ENCODE data around the gene TRPM2.

DNA sequence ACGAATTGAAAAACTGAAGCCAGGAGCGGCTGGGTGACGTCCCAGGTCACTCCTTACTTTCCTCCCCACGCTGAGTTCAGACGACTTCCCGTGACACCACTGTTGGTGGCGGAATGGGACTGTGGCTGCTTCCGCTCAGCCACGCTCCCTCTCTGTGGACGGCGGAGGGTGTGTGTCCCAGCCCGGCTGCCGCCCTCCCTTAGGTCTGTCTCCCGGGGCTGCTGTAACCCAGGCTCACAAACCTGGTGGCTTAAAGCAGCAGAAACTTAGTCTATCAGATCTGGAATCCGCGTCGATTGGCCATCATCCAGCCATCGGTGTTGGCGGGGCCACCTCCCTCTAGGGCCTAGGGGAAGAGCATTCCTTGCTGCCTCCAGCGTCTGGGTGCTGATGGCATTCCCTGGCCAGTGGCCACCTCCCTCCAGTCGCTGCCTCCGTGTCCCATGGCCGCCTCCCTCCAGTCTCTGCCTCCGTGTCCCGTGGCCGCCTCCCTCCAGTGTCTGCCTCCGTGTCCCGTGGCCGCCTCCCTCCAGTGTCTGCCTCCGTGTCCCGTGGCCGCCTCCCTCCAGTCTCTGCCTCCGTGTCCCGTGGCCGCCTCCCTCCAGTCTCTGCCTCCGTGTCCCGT lies 17.5 kb downstream of the TRPM2 start:
- TF ChIP-seq GABPA (IDR thresholded peaks at IDR 0.05; ENCODE audit: borderline replicate concordance, insufficient read depth, low read length) (no peak), RFX5 (IDR thresholded peaks at IDR 0.05; ENCODE audit: borderline replicate concordance, low read depth, low read length) (no peak), HDAC6 (IDR thresholded peaks at IDR 0.05; ENCODE audit: low read depth, low read length) (no peak), BCL11A (IDR thresholded peaks at IDR 0.05; ENCODE audit: low read depth in 2 of 2, low read length in 2 of 2) (no peak), JUND (IDR thresholded peaks at IDR 0.05; ENCODE audit: low read length) (no peak), CREB1 (IDR thresholded peaks at IDR 0.05) (no peak), SUZ12 (IDR thresholded peaks at IDR 0.05; ENCODE audit: low read length) (no peak), ZNF274 (IDR thresholded peaks at IDR 0.05; ENCODE audit: borderline replicate concordance, extremely low read depth, low read length) (no peak), KDM4A (IDR thresholded peaks at IDR 0.05; ENCODE audit: low read depth, low read length, severe bottlenecking) (no peak), POLR2A (IDR thresholded peaks at IDR 0.05; ENCODE audit: control extremely low read depth in 1 of 2, low read depth in 2 of 2, low read length in 2 of 2) (no peak)
- TF ChIP-seq, protein P1, sequence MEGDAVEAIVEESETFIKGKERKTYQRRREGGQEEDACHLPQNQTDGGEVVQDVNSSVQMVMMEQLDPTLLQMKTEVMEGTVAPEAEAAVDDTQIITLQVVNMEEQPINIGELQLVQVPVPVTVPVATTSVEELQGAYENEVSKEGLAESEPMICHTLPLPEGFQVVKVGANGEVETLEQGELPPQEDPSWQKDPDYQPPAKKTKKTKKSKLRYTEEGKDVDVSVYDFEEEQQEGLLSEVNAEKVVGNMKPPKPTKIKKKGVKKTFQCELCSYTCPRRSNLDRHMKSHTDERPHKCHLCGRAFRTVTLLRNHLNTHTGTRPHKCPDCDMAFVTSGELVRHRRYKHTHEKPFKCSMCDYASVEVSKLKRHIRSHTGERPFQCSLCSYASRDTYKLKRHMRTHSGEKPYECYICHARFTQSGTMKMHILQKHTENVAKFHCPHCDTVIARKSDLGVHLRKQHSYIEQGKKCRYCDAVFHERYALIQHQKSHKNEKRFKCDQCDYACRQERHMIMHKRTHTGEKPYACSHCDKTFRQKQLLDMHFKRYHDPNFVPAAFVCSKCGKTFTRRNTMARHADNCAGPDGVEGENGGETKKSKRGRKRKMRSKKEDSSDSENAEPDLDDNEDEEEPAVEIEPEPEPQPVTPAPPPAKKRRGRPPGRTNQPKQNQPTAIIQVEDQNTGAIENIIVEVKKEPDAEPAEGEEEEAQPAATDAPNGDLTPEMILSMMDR (IDR thresholded peaks at IDR 0.05; ENCODE audit: control extremely low read depth in 1 of 3, insufficient read depth in 1 of 3, low read depth in 1 of 3, low read length in 3 of 3) = no peak

Data from H1 (cell line).